Kidney epithelial cell (primary cell): ENCODE data around the gene MSL3B.

ENCODE experiments used
- DNase-seq: peaks from one replicate; pipeline ENCODE4 v3.0.0-alpha.2; 2010; ENCODE audit warnings: low read depth
- H3K27me3 ChIP-seq: 2 replicates; pipeline ENCODE4 v1.6.0; 2011; ENCODE audit warnings: low read length; ENCODE audit not compliant: control insufficient read depth, insufficient read depth
- H3K36me3 ChIP-seq: 2 replicates; pipeline ENCODE4 v1.5.1; 2011; ENCODE audit warnings: low read length; ENCODE audit not compliant: control insufficient read depth, insufficient read depth
- H3K4me3 ChIP-seq: 2 replicates; pipeline ENCODE4 v1.5.1; 2011; ENCODE audit warnings: low read depth, mild to moderate bottlenecking, control low read depth, low read length
- CTCF ChIP-seq: IDR thresholded peaks from 2 replicates; pipeline ENCODE4 v1.5.1; 2011; ENCODE audit warnings: mild to moderate bottlenecking, moderate library complexity, low read length, control low read depth, inconsistent platforms; ENCODE audit not compliant: insufficient read depth, poor library complexity, severe bottlenecking

The MSL3B gene

GRCh38 chr2:233820774-233821105, 47.4 kb downstream of the MSL3B start:
- TF ChIP-seq CTCF, result no peak
- Histone ChIP-seq H3K4me3 (no peak overlapping the region), H3K27me3 (no peaks in the 10 kb centered on the region), H3K36me3 (no peaks in the 10 kb centered on the region)
- no peak for DNase-seq

- TF ChIP-seq CTCF, result no peak
- no peak for DNase-seq
- H3K27me3 ChIP-seq, result no peaks in the 10 kb centered on the region
- H3K4me3 ChIP-seq, result no peak overlapping the region
- no peaks in the 10 kb centered on the region for H3K36me3 ChIP-seq
These were observed 48.1 kb downstream of the MSL3B start for GRCh38 chr2:233819884-233820773.

DNA sequence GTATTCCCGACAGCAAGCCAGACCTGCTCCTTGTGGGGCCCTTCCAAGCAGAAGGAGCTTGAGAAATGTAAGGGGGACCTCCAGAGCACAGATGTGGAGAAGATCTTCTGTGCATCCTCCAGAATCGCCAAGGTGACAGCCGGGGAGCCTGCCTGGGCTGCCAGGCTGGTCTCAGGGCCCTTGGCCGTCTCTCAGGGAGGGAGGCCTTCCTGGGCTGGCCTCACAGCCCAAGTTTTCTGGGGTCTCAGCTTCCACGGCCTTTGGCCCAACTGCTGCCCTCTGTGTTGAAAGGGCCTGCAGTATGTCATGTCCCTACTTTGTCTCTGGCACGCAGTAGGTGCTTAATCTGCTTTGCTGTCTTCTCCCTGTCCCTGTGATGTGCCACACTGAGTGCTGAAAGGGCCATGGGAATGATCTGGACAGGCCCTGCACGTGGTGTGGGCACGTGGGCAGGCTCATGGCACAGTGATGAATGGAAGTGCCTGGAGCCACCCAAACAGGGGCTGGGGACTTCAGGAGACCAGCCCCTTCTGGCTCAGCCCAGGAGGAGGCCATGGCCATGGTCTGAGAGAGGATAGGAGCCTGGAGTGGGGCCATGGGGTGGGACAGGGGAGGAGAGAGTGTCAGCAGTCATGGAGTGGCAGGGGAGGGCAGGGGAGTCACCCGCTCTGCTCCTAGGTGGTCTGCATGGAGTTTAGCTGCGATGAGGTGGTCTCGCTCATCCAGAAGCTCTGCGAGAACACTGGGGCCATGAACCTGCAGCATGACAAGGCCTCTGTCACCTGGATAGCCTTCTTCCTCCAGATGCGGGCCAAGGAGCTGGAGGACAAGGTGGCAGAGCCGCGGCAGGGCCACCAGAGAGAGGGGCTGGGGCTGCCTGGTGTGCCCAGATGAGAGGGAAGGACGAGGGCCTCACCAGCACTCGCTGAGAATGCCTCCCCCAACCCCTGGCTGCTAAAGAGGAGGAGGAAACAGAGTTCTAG, 49.3 kb downstream of the MSL3B start:
- H3K27me3 ChIP-seq, result no peaks in the 10 kb centered on the region
- H3K36me3 ChIP-seq, result no peaks in the 10 kb centered on the region
- H3K4me3 ChIP-seq, result no peak overlapping the region
- TF ChIP-seq CTCF, result no peak
- no peak for DNase-seq

GRCh38 chr2:233817995-233818638, 50.1 kb downstream of the MSL3B start:
- DNase-seq, result no peak
- no peaks in the 10 kb centered on the region for H3K36me3 ChIP-seq
- TF ChIP-seq CTCF, result no peak
- no peaks in the 10 kb centered on the region for H3K27me3 ChIP-seq
- no peak overlapping the region for H3K4me3 ChIP-seq

DNA sequence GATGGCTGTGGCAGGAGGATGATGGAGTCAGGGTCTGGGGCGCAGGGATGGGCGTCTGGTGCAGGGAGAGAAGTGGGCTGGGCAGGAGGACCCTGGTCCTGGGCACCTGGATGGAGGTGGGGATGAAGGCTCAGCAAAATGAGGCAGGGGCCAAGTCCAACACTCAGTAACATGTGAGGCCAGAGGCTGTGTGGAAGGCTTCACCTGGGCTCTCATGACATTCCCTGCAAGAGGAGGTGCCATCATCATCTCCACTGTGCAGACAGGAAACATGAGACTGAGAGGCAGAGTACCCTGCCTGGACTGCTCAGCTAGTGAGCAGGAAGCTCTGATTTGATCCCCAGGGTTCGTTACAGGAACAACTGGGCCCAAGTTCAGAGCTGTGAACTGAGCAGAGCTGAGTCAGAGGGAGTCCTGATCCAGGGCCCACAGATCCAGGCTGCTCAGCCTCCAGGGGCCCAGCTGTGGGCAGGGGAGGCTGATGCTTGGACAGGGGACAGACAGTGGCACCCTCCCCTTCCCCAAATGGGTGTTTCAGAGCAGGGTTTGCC, 50.8 kb downstream of the MSL3B start:
- H3K36me3 ChIP-seq, result no peaks in the 10 kb centered on the region

More for the DNA sequence above, 50.8 kb downstream of the MSL3B start:
- TF ChIP-seq CTCF, result no peak
- Histone ChIP-seq H3K27me3 (no peaks in the 10 kb centered on the region), H3K4me3 (no peak overlapping the region)
- no peak for DNase-seq
